Pulmonary artery endothelial cell (primary cell): ENCODE results near the gene LRRC31. TPM values are rescaled to one million over a fixed set of nuclear protein-coding genes. Genes with fewer than 3 reads are reported as not detected.

Experiments
- DNase-seq: peaks from one replicate; pipeline ENCODE4 v3.0.0-alpha.2; 2011; ENCODE audit warnings: low read depth, low spot score
- total RNA-seq: library from RNA; depleted of rRNA; stranded (reverse); fragments of >200 nt; gene quantifications from 2 replicates; pipeline ENCODE4 v1.2.3, GENCODE V29; 2014

Gene LRRC31
- total RNA-seq, 1 donor from 2014 or later, result not detected

DNA sequence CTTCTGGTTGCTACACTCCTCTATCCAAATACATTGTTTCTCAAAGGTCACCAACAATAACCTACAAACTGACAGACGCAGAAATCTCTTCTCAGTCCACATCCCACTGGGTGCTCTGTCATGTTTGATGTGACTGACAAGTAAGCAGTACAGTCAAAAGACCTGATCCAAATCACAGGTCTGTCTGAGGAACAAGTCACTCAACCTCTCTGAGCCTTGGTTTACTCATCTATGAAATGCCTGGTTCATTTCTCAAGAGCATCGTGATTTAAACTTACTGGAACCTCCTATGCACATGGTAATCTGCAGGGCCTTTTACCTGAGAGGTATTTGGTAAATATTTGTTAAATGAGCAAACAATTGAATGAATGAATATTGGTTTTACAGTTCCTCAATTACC is 5.5 kb downstream of the LRRC31 start:
- no peak for DNase-seq

DNA sequence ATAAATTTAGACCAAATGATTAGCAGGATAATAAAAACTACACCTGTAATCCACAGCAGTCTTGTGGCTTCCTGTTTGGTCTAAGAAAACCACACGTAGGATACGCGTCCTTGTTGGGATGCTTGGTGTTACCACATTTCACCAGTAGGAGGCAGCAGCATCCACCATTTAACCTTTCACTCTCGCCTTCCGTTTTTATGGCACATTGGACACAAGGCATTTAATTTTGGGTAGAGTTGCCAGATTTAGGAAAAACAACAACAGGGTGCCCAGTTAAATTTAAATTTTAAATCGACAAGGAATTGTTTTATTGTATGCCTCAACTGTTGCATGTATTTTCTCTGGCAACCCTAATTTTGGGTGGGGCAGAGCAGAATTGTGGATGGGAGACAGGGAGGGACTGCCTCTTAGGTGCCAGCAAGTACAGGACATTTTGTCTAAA is 6.3 kb downstream of the LRRC31 start:
- DNase-seq, result peak; percentile 20

DNA sequence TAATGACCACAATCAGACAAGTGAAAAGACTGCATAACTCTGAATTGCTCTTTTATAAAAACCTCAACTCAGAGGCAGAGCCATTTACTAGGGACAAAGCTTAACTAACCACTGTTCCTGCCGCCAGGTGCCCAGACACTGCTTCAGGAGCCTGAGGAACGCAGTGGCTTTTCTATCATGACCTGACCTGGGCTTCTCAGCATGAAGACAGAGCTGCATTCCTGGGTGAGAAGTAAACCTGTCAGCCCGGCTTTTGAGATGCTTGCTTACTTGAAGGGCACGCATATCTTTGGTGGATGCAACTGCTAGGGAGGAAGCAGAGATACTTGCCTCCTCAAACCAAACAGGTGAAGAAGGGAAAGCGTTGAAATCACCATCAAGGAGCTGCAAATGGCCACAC is 7.9 kb downstream of the LRRC31 start:
- DNase-seq, result no peak

DNA sequence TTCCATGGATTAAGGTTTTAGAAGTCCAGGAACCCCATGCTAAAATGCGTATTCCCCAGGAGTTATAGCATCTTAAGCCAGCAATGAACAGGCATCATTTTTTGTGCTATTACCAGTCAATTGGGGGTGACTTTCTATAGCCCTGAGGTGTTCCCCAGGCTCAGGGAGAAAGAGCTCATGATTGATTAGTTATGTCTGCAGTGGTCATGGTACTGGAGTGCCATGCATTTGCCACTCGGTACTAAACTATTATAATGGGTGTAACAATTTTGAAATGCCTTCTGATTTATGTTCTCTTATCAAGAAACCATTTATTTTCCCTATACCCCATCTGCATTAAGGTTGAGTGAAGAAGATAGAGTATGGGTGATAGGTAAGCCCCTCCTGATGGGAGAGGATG is 11.9 kb downstream of the LRRC31 start:
- no peak for DNase-seq

DNA sequence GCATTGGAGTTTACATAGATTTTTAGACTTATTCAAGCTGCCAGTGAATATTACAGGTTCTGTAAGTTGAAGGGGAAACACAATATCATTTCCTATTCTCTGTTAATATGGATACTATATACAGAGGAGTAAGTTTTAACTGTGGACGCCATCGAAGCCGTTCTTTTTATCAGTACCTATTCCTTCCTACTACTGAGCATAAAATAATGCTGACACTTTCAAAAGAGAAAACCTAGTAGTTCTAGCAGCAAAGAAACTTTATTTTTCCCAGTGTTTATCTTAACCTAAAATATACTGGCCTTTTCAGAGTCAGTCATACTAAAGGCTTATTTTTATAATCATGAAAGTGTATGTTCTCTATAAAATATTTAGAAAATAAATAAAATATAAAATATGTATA is 14.2 kb downstream of the LRRC31 start:
- DNase-seq, result no peak

DNA sequence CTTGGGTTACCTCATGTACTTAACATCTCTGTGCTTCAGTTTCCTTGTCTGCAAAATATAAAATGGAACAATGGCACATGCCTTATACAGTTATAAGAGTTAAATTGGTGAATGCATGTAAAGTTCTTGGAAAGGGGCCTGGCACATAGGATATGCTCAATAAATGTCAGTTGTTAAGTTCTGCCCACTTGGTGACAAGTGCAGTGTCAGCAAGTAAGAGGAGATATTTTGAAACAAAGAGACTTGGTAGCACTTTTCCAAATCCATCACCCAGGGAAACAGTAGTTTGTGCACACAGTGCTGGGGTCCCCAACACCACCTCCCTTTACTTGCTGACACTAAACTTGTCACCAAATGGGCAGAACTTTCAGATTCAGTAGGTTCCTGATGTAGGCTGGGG is 19.1 kb downstream of the LRRC31 start:
- no peak for DNase-seq

DNA sequence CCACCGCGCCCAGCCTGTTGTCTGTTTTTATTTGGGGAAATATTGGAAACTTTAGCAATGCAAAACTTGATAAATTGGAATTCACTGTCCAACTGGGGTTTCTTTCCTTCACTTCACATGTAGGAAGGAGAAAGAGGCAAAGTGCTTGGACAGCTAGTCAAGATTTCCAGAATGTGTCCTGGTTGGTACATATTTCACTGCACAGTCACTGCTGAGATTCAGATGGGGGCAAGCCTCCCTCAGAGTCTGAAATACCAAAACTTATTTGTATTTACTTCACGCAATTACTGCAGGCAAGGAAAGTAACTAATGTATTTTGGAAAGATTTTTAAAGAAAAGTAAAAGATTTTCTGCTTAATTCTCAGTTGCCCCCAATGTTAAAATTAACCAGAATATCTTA is 21.0 kb downstream of the LRRC31 start:
- DNase-seq, result no peak

DNA sequence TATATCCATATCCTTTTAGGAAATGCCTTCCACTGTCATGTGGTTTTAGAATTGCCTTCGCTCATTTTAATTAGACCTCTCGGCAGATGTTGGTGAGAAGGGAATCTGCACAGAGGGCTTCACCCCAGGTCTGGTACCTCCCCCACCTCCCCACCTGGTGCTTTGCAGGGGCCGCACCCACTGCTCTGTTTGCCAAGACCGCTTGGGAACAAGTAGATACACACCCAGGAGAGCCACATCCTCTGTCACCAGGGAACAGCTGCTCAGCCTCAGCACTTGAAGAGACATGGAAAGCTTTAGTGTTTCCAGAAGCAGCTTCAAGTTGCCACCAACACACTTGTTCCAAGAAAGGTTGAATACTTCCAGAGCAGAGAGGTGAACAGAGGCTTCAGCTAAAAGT is 21.8 kb downstream of the LRRC31 start:
- no peak for DNase-seq

DNA sequence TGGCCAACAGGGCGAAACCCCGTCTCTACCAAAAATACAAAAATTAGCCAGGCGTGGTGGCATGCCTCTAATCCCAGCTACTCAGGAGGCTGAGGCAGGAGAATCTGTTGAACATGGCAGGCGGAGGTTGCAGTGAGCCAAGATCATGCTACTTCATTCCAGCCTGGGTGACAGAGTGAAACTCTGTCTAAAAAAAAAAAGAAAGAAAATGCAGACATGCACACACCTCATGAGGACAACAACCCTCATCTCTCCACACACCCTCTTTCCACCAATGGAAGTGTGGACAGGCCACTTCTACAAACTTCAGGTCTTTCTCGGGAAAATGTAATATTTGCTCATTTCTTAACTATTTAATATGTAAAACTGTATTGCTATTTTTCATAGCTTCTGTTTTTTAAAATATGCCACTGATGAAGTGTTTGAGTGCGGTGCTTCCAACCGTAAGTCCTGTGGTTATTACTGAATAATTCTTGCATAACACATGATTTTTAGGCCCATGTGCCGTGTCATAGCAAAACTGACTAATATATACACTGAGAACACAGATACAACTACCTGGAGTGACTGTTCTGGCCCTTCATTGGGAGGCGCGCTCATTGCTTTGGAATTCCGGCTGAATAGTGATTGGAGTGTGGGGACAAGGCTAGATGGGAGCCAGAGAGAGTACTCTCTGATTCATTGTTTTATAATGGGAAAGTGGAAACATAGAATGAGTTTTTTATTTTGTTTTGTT is 23.1 kb downstream of the LRRC31 start:
- no peak for DNase-seq

DNA sequence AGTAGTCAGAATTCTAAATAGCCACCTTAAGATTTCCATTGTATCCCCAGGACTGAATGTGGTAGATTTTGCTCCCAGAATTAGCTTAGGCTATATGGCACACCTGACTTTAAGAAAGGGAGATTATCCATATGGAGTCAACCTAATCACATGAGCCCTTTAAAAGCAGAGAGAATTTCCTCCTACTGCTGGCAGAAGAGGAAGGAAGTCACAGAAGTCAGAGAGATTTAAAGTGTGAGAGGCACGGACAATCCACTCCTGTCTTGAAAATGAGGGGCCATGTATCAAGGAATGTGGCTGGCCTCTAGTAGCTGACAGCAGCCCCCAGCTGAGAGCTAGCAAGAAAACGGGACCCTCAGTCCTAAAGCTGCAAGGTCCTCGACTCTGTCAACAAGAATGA is 26.8 kb downstream of the LRRC31 start:
- no peak for DNase-seq

DNA sequence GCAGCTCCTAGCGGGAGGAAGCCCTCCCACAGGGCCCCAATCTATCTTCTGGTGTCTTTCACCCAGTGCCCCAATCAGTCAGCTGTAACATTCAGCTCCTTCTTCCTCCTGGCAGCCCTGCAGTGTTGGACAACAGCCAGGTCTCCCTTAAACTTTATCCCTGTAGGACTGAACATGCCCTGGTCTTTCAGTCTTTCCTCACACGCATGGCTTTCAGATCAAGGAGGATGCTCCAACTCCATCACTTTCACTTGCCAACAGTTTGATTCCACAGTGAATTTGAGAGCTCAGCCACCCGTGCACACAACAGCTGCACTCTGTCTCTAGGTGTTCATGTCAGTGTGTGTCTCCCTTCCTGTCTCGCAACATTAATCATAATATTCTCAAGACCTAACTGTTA is 28.6 kb downstream of the LRRC31 start:
- no peak for DNase-seq

DNA sequence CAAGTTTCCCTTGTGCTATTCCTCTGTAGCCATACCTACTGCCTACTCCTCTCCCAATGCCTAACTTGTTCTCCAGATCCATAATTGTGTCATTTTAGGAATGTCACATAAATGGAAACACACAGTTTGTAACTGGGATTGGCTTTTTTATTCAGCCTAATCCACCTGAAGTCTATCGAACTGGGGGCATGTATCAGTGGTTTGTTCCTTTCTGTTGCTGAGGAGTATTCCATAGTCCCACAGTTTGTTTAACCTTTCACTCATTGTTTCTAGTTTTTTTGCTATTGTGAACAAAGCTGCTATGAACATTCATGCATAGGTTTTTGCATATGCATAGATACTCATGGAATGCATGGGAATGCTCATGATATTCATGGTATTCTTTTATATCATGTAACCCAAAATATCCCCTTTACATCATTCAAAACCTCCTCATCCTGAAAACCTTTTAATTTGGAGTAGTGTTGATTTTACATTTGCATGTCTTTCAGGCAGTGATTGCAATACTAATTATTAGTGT is 31.2 kb downstream of the LRRC31 start:
- DNase-seq, result no peak

DNA sequence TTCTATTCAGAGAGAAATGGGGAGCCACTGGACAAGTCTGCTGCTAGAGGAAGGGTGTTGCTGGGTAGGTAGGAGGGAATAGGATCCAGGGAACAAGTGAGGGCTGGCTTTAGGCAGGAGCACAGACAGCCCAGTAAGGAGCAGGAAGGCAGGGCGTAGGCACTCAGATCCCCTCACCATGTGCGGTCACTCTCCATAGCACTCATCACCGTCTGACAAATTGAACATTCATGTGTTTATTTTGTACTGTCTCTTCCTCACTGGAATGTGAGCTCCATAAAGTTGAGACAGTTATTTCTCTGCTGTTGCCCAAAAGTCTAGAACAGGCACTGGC is 32.8 kb downstream of the LRRC31 start:
- DNase-seq, result no peak

DNA sequence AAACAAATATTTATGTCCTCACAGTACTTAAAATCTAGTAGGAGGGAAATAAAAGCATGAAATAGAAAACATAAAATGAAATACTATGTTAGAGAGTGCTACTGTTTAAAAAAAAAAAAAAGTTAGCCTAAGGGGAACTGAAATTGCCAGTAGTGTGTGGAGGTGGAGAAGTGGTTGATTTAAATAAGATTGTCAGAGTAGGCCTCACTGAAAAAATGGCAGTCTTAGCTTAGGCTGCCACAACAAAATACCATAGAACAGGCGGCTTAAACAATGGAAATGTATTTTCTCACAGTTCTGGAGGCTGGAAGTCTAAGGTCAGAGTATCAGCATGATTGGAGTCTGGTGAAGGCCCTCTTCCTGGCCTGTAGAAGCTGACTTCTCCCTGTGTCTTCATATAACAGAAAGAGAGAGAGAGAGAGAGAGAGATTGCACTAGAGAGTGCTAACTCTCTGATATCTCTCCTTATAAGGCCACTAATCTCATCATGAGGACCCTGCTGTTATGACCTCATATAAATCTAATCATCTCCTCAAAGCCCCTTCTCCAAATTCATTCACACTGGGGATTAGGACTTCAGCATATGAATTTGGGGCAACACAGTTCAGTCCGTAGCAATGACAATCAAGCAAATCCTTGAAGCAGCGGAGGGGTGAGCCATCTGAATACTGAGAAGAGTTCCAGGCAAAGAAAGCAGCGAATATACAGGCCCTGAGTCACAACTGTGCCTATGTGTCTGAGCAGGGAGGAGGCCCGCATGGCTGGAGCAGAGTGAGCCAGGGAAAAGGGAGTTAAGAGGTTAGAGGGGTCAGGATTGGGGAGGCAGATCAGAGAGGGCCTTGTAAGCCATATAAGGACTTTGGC is 33.4 kb downstream of the LRRC31 start:
- no peak for DNase-seq

DNA sequence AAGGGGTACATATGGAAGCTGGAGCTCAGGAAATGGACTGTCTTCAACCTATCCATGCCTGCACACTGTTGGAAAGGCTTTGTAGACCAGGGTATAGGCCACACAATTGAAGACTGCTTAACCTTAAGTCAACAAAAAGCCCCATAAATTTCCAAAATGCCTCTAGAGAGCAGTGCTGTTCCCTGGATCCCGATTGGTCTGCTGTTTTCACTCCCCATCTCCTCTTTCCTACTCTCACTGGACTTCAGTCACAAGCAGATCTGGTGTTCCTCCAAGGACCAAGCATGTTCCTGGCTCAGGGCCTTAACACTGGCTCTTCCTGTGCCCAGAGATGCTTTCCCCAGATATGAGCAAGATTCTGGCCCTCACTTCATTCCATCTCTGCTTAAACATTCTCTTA is 34.2 kb downstream of the LRRC31 start:
- DNase-seq, result no peak

DNA sequence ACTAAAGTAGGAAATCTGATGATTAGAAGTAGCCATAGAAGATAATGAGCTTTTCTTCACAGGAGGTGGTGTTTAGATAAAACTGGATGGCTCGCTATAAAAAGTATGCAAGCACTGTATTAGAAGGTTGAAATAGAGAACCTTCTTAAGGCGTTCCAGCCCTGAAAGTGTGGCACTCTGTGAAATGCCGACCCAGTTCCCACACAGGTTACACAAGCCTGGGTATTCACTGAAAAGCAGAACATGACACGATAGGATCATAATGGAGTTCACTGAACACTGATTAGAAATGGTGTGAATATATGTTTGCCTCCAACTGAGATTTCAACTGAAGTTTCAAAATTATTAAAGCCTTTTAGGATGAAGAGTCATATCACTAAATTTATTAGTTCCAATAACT is 42.0 kb downstream of the LRRC31 start:
- DNase-seq, result no peak

DNA sequence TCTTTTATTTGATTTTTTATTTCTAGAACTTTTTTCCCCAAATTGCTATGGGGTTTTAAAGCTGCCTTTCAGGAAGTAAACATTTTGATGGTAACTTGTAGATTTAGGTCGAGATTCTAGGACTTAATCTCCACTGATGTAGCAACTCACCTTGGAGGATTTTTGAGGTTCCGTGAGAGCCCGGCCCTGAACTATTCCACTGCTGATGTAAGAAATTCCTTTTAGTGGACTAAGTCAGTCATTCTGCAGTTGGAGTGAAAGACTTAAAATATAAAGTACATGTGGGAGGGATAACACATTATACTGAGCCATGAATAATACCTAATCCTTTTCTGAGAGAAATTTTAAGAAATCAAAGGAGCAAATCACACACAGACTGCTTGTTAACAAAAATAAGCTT is 44.4 kb downstream of the LRRC31 start:
- no peak for DNase-seq

DNA sequence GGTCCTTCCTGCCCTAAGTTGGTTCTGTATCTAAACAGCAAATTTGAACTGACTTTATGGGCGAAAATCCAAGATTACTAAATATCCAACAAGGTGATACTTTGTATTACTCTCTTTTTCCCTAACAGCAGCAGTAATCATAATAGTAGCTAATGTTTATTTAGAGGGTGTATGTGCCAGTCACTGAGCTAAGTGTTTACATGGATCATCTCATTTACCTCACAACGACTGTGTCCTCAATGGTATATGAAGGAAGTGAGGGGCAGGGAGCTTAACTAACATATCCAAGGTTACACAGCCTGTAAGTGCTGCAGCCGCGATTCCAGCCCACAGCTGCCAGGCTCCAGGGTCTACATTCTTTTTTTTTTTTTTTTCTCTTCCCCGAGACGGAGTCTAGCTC is 46.8 kb downstream of the LRRC31 start:
- no peak for DNase-seq

DNA sequence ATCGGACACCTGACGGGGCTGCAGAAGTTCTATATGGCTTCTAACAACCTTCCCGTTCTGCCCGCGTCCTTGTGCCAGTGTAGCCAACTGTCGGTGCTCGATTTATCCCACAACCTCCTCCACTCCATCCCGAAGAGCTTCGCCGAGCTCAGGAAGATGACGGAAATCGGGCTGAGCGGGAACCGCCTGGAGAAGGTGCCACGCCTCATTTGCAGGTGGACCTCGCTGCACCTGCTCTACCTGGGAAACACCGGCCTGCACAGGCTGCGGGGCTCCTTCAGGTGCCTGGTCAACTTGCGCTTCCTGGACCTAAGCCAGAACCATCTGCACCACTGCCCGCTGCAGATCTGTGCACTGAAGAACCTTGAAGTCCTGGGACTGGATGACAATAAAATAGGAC is 47.2 kb downstream of the LRRC31 start:
- no peak for DNase-seq

DNA sequence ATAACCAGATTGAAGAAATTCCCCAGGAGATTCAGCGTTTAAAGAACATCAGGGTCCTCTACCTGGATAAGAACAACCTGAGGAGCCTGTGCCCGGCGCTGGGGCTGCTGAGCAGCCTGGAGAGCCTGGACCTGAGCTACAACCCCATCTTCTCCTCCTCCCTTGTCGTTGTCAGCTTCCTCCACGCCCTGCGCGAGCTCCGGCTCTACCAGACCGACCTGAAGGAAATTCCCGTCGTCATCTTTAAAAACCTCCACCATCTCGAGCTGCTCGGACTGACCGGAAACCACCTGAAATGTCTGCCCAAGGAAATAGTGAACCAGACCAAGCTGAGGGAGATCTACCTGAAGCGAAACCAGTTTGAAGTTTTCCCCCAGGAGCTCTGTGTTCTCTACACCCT is 47.6 kb downstream of the LRRC31 start:
- no peak for DNase-seq

DNA sequence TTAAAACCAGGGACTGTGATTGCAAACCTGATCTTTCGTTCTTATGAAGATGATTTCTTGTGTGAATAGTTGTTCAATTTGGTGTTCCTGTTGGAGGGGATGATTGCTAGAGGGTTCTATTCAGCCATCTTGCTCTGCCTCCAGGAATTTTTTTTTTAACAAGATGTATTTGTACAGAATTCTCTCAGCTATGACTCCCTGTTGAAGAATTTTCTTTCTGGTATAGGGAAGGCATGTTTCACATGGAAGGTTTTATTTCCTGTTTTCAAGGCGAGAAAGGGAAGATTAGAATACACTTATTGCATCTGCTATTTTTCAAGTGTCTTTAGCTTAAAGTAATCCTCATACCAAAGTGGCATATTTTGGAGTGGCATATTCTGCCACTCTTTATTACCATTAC is 51.4 kb downstream of the LRRC31 start:
- no peak for DNase-seq

DNA sequence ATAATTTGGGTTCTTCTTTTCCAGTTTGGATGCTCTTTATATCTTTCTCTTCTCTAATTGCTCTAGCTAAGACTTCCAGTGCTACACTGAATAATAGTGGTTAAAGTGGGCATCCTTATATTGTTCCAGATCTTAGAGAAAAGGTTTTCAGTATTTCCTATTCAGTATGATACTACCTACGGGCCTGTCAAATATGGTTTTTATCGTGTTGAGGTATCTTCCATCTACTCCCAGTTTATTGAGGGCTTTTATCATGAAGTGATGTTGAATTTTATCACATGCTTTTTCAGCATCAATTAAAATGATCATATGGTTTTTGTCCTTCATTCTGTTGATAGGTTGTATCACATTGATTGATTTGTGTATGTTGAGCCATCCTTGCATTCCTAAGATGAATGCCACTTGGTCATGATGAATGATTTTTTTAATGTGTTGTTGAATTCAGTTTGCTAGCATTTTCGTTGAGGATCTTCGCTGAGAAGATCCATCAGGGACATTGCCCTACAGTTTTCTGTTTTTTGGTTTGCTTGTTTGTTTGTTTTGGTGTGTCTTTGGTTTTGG is 54.1 kb downstream of the LRRC31 start:
- no peak for DNase-seq
